Measurements from ENCODE around the gene SLC17A9. TPM values are rescaled to one million over a fixed set of nuclear protein-coding genes. Genes with fewer than 3 reads are reported as not detected.

Gene SLC17A9
- total RNA-seq, 1 donor from 2014 or later = 7.0 TPM

DNA sequence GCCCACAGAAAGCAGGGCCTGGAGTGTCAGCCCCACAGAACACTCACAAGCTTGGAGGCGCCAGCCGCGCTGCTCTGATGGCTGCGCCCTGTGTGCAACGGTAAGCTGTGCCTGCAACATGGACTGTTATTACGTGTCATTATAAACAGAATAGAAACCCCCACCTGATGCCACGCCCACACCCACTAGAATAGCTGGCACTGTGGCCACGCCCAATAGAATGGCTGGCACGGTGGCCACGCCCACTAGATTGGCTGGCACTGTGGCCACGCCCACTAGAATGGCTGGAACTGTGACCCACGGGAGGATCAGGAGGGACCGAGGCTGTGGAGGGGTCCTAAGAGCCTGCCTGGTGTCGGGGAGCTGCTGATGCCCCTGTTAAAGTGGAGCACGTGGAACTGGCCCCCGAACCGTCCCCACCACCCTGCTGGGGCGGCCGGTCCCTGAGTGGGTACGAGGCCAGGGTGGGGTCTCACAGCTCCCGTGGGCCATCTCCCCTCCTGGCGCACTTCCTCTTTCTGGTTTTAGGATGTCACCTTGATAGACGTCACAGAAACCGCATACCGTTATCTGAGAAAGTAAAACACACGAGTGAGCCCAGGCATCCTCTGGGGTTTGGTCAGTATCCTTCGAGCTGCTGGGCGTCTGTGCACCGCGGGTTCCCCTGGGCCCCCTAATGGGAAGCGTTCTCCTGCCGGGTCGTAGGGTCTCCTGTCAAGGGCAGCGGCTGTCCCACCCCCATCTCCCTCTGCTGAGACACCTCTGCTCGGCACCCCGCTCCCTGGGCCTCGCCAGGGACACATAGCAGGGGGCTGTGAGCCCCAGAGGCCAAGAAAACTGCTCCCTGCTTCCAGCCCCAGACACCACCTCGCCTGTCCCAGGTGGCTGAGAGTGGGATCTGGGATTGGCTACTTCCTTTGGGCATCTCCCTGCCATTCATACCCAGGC lies 25.4 kb downstream of the SLC17A9 start:
- H3K27me3 Mint-ChIP-seq (ENCODE audit: unreplicated experiment) = peaks cover 17% of the 10 kb centered on the region
- DNase-seq (ENCODE audit: low spot score) = no peak
- no peaks in the 10 kb centered on the region for H3K9me3 Mint-ChIP-seq (ENCODE audit: unreplicated experiment)
- H3K4me1 Mint-ChIP-seq (ENCODE audit: unreplicated experiment) = no peaks in the 10 kb centered on the region
- no peak overlapping the region for H3K27ac Mint-ChIP-seq (ENCODE audit: unreplicated experiment)
- TF ChIP-seq, protein P1, sequence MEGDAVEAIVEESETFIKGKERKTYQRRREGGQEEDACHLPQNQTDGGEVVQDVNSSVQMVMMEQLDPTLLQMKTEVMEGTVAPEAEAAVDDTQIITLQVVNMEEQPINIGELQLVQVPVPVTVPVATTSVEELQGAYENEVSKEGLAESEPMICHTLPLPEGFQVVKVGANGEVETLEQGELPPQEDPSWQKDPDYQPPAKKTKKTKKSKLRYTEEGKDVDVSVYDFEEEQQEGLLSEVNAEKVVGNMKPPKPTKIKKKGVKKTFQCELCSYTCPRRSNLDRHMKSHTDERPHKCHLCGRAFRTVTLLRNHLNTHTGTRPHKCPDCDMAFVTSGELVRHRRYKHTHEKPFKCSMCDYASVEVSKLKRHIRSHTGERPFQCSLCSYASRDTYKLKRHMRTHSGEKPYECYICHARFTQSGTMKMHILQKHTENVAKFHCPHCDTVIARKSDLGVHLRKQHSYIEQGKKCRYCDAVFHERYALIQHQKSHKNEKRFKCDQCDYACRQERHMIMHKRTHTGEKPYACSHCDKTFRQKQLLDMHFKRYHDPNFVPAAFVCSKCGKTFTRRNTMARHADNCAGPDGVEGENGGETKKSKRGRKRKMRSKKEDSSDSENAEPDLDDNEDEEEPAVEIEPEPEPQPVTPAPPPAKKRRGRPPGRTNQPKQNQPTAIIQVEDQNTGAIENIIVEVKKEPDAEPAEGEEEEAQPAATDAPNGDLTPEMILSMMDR (IDR thresholded peaks at IDR 0.05; ENCODE audit: unreplicated experiment) = no peak
- H3K4me3 Mint-ChIP-seq (ENCODE audit: unreplicated experiment) = no peak overlapping the region
- H3K36me3 Mint-ChIP-seq (ENCODE audit: low read depth, unreplicated experiment) = no peaks in the 10 kb centered on the region

GRCh38 chr20:62978561-62978943 lies 26.0 kb downstream of the SLC17A9 start:
- Mint-ChIP-seq H3K4me3 (ENCODE audit: unreplicated experiment) (no peak overlapping the region), H3K4me1 (ENCODE audit: unreplicated experiment) (no peaks in the 10 kb centered on the region), H3K36me3 (ENCODE audit: low read depth, unreplicated experiment) (peaks cover under 1% of the 10 kb centered on the region), H3K27ac (ENCODE audit: unreplicated experiment) (no peak overlapping the region), H3K9me3 (ENCODE audit: unreplicated experiment) (no peaks in the 10 kb centered on the region), H3K27me3 (ENCODE audit: unreplicated experiment) (peaks cover 17% of the 10 kb centered on the region)
- DNase-seq (ENCODE audit: low spot score) = no peak
- TF ChIP-seq, protein P1 (IDR thresholded peaks at IDR 0.05; ENCODE audit: unreplicated experiment) = no peak

- H3K9me3 Mint-ChIP-seq (ENCODE audit: unreplicated experiment) = no peaks in the 10 kb centered on the region
- H3K4me1 Mint-ChIP-seq (ENCODE audit: unreplicated experiment) = no peaks in the 10 kb centered on the region
- peaks cover 4% of the 10 kb centered on the region for H3K36me3 Mint-ChIP-seq (ENCODE audit: low read depth, unreplicated experiment)
- TF ChIP-seq, protein P1 (IDR thresholded peaks at IDR 0.05; ENCODE audit: unreplicated experiment) = no peak
- H3K4me3 Mint-ChIP-seq (ENCODE audit: unreplicated experiment) = no peak overlapping the region
- peaks cover 17% of the 10 kb centered on the region for H3K27me3 Mint-ChIP-seq (ENCODE audit: unreplicated experiment)
- no peak for DNase-seq (ENCODE audit: low spot score)
- H3K27ac Mint-ChIP-seq (ENCODE audit: unreplicated experiment) = no peak overlapping the region
Observed at GRCh38 chr20:62979310-62979709, 26.8 kb downstream of the SLC17A9 start.

- TF ChIP-seq, protein P1 (IDR thresholded peaks at IDR 0.05; ENCODE audit: unreplicated experiment) = no peak
- no peak overlapping the region for H3K4me3 Mint-ChIP-seq (ENCODE audit: unreplicated experiment)
- H3K9me3 Mint-ChIP-seq (ENCODE audit: unreplicated experiment) = no peaks in the 10 kb centered on the region
- H3K27ac Mint-ChIP-seq (ENCODE audit: unreplicated experiment) = no peak overlapping the region
- H3K4me1 Mint-ChIP-seq (ENCODE audit: unreplicated experiment) = no peaks in the 10 kb centered on the region
- peaks cover 4% of the 10 kb centered on the region for H3K36me3 Mint-ChIP-seq (ENCODE audit: low read depth, unreplicated experiment)
- H3K27me3 Mint-ChIP-seq (ENCODE audit: unreplicated experiment) = peaks cover 11% of the 10 kb centered on the region
- DNase-seq (ENCODE audit: low spot score) = no peak
Observed at GRCh38 chr20:62979876-62980373, 27.4 kb downstream of the SLC17A9 start.

DNA sequence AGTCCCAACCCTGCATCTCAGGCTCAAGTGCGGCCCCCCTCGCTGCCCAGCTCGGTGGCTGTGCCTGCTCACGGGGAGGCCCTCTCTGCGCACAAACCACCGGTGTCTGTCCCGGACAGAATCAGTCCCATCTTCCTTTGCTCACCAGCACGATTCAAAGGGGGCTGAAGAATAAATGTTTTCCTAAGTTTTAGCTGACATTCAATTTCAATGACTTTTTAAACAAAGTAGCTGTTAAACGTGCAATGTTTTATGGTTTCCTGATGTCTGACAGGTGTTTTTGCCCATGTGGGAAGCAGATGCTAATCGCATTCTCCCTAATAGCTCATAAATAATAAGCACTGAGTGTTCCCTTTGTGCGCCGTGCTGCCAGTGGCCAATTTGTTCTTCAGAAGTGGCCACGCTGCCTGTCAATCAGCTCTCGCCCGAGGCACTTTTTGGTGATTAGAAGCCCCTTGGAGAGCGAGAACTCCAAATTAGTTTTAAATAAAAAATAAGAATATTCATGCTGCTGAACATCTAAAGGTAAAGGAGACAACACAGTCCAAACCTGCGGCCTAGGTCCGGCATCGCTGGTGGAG lies 28.0 kb downstream of the SLC17A9 start:
- Mint-ChIP-seq H3K27me3 (ENCODE audit: unreplicated experiment) (peaks cover 11% of the 10 kb centered on the region), H3K4me1 (ENCODE audit: unreplicated experiment) (no peaks in the 10 kb centered on the region), H3K27ac (ENCODE audit: unreplicated experiment) (no peak overlapping the region), H3K4me3 (ENCODE audit: unreplicated experiment) (no peak overlapping the region), H3K9me3 (ENCODE audit: unreplicated experiment) (no peaks in the 10 kb centered on the region), H3K36me3 (ENCODE audit: low read depth, unreplicated experiment) (peaks cover 4% of the 10 kb centered on the region)
- TF ChIP-seq, protein P1 (IDR thresholded peaks at IDR 0.05; ENCODE audit: unreplicated experiment) = no peak
- no peak for DNase-seq (ENCODE audit: low spot score)
